Stimulated activated CD8-positive, alpha-beta memory T cell treated with anti-CD3 and anti-CD28 coated beads, Interleukin-2, amount 100 ng/mL, for 48 hours (primary cell): ENCODE data around the gene MELTF.
"Not testable (repeated sequence)": the region's sequence is repeated elsewhere in the genome, so short reads cannot be mapped to it uniquely, and the experiment has no call there.

Source experiments
- DNase-seq, 2 donors: peaks; one replicate each; pipeline ENCODE4 v3.0.0-alpha.2; 2020; ENCODE audit warnings: low read depth in 2 of 2

The MELTF gene

GRCh38 chr3:197029511-197030167 is at the start of gene MELTF:
TSS of gene MELTF (minus strand) at chr3:197029817. CDS start at chr3:197029702, 115 bp downstream.
- peak; percentile 65 to 68 for DNase-seq

- no peak for DNase-seq
These were observed 46.8 kb upstream of the MELTF start for GRCh38 chr3:197076415-197076814.

- no peak for DNase-seq
These were observed 38.5 kb upstream of the MELTF start for GRCh38 chr3:197068077-197068476.

GRCh38 chr3:197064771-197065170 is 35.2 kb upstream of the MELTF start:
- DNase-seq: no peak

GRCh38 chr3:197062446-197062845 is 32.8 kb upstream of the MELTF start:
- no peak for DNase-seq

- DNase-seq: not testable (repeated sequence)
These were observed 22.0 kb upstream of the MELTF start for GRCh38 chr3:197051637-197052036.

- no peak for DNase-seq
These were observed 20.9 kb upstream of the MELTF start for GRCh38 chr3:197050511-197050910.

- no peak for DNase-seq
These were observed 12.9 kb upstream of the MELTF start for GRCh38 chr3:197042539-197042938.

GRCh38 chr3:197041875-197042488 is 12.4 kb upstream of the MELTF start:
- no peak for DNase-seq

GRCh38 chr3:197040658-197041057 is 11.0 kb upstream of the MELTF start:
- DNase-seq: no peak

- no peak for DNase-seq
These were observed 9.3 kb upstream of the MELTF start for GRCh38 chr3:197038679-197039462.

- no peak for DNase-seq
These were observed 6.0 kb upstream of the MELTF start for GRCh38 chr3:197035577-197035976.

- DNase-seq: not testable (repeated sequence)
These were observed 5.2 kb upstream of the MELTF start for GRCh38 chr3:197034778-197035177.

- DNase-seq: not testable (repeated sequence)
These were observed 4.1 kb upstream of the MELTF start for GRCh38 chr3:197033764-197034163.

GRCh38 chr3:197031315-197032285 is 2.0 kb upstream of the MELTF start:
- DNase-seq: peak in 1 of 2 donors; percentile 25

- no peak for DNase-seq
These were observed 1.0 kb upstream of the MELTF start for GRCh38 chr3:197030379-197031314.

GRCh38 chr3:197028728-197029510 is 698 bp downstream of the MELTF start:
- DNase-seq: no peak

- no peak for DNase-seq
These were observed 1.5 kb downstream of the MELTF start for GRCh38 chr3:197027896-197028727.
